D341Med (cell line): Measurements from ENCODE around the gene AP2A2.

ENCODE experiments used
- DNase-seq: peaks from one replicate; pipeline ENCODE4 v3.0.0; 2012; ENCODE audit warnings: low spot score

Gene AP2A2

DNA sequence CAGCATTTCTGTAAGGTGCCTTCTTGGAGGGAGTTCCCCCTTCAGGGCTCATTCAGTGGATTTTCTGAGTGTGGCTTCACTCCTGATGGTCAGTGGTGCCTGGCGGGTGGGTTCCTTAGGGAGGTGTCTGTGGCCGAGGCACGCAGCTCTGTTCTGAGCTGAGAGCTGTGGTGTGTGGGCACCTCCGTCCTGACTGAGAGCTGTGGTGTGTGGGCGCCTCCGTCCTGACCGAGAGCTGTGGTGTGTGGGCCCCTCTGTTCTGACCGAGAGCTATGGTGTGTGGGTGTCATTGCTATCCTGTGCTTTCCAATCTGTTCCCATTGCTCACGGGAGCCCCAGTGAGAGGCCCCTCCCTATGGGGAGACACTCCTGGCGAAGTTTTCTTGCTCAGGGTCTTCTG lies 71.0 kb downstream of the AP2A2 start:
- DNase-seq: no peak

DNA sequence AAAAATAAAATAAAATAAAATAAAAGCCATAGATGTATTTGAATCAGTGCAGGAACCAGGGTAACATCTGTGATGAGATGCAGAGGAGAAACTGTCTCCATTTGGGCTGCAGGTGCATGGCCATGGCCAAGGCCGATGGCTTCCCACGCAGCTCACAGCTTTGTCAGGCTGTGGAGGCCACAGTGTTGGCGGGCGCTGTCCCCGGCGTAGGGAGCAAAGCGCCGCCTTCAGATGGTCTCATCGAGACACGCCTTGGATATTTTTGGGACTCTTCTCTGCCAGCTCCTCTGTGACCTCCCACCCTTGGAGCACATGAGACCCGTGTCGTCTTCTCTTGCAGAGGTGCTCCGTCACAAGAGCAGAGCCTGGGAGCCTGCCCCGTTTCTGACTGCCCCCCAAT lies 72.2 kb downstream of the AP2A2 start:
- no peak for DNase-seq

DNA sequence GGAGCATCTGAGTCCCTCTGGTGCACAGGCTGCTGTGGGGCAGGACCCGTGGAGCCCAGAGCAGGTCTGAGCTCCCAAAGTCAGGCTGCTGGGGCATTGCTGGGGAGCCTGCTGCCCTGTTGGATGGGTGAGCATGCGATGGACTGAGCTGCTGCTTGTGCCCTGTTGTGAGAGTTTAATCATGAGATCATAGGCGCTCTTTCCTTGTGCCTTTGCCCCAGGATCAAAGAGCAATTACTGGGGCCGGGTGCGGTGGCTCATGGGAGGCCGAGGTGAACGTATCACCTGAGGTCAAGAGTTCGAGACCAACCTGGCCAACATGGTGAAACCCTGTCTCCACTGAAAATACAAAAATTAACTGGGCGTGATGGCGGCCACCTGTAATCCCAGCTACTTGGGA lies 73.3 kb downstream of the AP2A2 start:
- DNase-seq: no peak

DNA sequence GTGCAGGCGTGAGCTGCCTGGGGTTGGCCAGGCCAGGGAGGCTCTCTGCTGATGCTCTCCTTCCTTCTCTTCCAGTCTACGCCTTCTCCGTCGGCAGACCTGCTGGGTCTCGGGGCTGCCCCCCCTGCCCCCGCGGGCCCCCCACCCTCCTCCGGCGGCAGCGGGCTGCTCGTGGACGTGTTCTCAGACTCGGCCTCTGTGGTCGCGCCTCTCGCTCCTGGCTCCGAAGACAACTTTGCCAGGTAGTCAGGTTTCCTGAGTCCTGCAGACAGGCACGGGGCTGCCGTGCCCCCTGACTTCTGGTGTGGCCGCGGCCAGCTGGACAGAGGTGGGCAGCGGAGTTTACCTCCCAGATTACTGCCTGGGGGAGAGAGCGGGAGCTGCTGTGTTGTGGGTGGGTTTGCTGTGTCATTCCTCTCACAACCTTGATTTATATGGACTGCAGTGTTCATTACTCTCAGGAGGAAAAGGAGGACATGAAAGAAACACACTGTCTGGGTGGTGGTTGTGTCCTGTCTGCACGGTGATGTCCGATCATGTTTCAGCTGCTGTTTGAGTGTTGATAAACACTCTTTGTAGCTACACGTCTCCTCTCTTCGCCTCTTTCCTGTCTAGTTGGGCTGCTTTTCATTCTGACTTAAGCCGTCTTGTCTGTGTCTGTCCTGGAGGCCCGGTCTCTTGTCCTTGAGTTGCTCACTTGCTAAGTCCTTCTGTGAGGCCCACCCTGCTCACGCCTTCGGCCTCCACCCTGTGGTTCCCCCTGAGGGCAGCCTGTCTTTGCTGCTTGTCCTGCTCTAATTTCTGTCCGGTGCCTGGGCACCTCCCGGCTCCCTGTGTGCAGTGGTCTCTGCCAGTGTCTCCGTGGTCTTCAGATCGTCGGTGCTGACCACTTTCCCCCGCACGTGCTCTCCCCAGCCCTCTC lies 74.9 kb downstream of the AP2A2 start:
- DNase-seq: no peak

DNA sequence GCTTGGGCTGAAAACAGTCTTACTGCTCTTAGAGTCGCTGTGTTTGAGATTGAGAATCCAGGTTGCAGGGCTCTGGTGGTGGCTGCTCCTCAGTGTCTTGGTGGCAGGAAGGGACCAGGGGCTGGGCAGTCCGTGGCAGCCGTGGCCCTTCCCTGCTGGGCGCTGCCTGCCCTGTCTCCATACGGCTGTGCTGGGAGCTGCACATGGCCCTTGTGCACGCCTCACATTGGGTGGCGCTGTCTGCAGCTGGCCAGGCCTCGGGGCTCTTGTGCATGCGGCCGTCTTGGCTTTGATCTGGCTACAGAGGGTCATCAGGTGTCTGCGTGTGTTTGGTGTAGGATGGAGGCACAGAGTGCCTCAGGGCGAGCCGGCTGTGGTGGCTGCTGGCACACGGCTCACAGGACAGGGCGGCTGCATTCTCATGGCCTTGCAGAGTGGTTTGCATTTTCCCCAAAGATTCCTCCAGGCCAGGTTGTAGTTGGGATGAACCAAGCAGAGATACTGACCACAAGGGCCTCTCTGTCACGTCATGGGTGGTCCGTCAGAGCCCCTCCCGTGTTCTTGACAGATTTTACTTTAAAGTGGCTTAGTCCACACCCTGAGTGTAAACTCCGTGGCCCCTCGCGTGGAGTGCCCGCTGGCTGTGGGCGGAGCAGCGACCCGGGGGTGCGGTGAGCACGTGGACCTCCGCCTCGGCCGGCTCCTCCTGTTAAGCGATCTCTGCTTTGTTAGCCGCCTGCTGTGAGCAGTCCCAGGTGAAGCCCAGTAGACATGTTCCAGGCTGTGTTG lies 76.1 kb downstream of the AP2A2 start:
- no peak for DNase-seq

DNA sequence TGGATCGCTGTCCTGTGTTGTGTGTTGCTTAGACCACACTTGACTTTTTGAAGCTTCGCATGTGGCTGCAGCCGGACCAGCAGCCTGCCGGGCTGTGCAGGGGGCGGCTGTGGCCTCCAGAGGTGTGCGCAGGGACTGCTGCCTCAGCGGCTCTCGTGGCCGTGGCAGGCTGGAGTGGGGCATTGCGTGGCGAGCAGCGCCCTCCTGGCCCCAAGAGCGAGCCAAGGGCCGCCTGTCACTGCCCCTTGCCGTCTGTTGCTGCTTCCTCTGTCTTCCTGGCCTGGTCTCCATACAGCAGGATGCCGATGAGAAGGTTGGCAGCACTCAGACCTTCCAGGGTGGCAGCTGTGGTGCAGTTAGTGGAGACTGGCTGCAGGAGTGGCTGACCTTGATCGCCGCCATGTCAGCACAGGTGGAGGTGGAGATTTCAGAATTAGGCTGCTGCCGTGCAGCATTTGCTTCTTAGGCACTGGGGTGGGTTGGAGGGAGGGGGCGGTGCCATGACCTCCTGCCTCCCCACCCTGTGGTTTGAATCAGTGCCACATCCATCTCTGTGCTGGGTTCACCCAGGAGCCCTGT lies 76.8 kb downstream of the AP2A2 start:
- no peak for DNase-seq

DNA sequence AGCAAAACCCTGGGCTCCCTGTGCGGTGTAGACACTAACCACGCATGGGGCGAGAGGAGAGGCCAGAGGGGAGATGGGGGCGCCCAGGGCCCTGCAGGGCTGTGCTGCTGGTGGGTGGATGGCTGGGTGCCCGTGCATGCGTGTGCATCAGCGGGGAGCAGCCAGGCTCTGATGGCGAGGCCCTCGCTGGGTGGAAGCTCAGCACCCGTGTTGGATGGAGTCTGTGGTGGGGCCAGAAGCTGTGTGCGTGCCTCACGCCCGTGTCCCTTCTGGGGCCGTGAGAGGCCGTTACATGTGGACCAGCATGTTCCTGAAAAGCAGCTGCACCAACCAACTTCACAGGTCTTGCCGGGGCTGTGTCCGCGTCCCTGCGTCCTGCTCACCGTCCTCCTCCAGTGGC lies 77.5 kb downstream of the AP2A2 start:
- DNase-seq: no peak

DNA sequence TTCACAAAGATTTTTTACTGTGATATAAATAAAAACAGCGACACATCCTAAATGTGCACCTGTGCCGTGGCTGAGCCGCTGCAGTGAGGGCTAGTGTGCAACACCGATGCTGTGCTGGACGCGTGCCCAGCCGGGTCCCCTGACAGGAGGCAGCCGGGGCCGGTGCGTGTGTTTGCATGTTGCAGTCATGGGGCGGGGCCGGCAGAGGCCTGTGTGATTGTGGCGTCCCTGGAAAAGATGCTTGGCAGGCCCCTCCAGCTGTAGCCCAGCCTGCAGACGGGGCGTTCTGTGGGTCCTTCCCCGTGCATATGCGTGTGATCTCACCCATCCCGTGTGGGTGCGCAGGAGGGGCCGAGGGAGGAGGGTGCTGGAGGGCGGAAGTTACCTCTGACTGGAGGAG lies 80.3 kb downstream of the AP2A2 start:
- DNase-seq: no peak

DNA sequence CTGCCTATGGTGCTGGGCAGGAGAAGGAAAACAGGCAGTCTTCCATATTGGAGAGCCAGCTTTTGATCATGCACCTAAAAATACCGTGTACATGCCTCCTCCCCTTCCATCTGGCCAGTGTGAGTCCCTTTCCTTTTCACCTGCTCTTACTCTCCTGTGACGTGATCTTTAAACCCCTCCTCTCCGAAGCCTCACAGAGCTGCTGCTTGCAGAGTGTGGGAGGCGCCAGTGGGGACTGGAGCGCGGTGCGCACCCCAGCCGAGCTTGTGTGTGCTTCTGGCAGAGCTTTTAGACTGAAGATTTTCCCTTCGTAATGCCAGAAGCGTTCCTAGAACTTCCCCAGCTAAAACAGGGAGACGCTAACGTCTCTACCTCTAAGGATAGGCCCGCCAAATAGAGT lies 81.1 kb downstream of the AP2A2 start:
- no peak for DNase-seq

DNA sequence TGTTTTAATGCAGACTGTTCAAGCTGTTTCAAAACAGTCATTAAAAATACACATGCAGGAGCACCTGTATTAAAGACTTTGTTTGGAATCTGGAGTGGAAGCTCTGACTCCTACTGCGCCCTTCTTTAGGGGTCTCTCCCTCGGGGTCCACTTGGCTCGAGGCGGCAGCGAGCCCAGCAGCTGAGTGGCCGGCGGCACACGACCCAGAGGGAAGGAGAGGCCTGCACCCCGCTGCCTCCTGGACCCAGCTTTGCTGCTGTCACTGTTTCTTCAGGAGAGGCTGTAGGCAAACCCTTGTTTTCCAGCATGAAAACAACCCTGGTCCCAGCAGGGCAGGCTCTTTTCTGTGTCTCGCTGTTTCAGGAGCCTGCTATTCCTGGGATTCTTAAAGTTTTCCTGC lies 81.6 kb downstream of the AP2A2 start:
- DNase-seq: no peak

DNA sequence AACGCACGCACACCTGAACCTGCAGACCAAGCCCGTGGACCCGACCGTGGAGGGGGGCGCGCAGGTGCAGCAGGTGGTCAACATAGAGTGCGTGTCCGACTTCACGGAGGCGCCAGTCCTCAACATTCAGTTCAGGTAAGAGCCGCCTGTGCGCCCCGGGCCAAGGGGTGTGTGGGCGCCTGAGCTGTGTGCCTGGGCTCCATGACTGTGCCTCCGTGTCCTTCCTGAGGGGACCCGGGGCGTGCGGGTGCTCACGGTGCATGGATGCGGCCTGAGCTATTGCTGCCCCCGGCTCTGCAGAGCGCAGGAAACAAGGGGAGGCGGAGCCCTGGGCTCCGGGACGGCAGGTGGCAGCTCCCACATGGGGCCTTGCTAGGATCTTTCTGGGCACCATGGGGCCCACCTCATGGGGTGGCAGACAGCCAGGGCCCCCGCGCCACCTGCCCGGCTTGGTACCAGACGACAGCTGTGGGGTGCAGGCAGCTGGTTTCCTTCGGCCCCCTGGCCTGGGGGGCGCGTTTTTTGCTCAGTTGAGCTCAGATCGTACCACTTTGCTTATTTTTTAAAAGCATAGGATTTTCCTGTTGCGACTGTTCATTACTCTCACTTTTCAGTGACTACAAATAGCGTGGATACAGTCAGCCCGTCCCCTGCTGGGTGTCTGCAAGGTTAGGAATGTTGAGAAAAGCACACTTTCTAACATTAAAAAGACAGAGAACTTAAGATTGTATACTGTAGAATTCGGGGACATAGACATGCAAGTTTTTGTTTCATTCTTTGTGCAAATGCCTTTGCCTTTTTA lies 82.5 kb downstream of the AP2A2 start:
- no peak for DNase-seq

DNA sequence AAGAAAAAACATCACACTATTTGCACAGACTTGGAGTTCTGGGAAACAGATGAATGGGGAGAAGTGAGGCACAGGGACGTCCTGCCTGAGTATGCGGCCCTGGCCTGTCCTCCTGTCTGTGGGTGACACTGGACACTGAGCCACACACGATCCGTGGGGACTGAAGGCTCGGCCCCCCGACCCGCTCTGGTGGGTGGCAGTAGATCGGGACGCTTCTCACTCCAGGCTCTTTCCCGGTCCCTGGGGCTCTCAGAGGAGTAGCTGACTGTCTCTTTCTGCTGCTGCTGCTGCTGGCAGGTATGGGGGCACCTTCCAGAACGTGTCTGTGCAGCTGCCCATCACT lies 83.1 kb downstream of the AP2A2 start:
- no peak for DNase-seq

DNA sequence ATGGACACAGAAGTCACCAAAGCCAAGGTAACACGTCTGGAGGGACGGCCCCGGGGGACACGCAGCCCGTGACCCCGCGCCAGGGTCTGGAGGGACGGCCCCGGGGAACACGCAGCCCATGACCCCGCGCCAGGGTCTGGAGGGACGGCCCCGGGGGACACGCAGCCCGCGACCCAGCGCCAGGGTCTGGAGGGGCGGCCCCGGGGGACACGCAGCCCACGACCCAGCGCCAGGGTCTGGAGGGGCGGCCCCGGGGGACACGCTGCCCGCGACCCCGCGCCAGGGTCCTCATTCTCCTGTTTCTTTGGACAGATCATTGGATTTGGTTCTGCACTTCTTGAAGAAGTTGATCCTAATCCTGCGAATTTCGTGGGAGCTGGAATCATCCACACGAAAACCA lies 83.7 kb downstream of the AP2A2 start:
- DNase-seq: no peak

DNA sequence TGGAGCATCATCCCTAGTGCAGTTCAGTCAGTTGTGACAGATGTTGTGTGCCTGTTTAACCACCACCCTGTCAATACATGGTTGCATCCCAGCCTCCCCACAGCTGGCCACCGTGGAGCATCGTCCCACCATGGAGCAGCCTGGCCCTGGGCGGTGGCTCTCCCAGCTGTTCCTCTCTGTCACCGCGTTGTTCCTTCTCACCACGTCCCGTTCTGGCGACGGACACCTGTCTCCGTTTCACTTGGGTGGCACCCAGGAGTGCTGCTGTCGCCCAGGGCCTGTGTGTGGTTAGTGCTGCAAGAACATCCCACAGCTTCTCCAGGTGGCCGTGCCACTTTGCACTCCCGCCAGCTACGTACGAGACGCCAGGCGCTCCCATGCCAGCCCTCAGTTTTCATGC lies 84.3 kb downstream of the AP2A2 start:
- DNase-seq: no peak

DNA sequence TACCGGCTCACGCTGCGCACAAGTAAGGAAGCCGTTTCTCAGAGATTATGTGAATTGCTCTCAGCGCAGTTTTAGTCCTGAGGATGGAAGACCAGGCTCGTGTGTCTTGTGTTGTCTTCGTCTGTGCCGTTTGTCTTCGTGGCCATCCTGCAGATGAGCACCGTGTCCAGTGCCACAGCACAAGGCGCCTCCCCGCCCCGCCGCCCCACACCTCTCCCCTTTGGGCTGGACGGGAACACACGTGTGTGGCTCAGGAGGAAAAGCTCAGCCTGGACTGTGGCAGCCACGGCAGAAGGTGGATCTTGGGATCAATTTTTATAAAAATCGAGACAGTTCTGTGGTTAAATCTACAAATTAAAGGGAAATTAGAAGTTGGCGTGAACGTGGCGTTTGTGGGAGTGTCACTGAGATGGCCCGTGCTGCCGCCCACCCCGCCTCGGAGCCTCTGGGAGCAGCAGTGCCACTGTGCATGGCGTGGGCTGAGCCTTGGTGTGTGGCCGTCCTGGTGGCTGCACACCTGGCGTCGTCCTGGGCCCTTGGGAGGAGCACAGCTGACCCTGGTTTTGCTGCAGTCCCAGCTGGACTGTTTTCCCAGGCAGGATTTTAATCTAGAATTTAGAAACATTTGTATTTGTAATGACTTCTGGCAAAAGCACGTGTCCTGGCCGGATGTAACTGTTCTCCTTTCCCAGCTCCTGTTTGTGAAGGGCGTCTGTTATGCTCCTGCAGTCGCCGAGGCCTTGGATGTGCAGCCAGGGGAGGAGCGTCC lies 85.1 kb downstream of the AP2A2 start:
- no peak for DNase-seq

DNA sequence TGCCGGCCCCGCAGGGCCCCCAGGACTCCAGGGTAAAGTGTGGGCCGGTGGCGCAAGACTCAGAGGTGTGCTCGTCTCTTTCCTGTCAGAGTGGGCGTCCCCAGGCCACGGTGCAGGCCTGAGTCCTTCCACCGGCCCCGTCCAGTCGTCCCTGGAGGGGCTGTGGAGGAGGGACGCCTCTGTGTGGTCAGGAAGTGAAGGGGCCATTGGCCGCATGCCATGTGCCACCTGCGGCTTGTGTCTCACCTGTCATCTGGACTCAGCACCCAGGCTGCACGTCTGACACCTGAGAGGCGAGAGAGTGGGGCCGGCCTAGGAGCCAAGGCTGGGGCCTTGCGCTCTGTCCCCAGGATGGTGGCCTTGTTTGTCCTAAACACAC lies 85.6 kb downstream of the AP2A2 start:
- no peak for DNase-seq

DNA sequence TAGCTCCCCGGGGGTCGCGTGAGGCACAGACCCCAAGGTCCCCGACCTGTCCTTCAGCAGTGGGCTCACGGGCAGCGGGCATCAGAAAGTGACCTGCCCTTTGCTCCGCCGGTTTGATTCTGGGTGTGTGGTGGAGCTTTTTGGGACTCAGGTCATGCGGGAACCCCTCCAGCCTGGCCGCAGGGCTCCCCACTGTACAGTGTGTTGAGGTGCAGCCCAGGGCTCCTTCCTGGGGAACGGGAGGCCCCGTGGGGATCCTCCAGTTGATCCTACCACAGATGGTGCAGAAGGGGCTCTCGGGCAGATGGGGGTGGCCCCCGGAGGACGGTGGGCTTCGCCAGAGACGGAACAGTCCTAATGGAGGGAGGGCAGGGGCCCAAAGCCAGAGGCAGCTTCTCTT lies 86.6 kb downstream of the AP2A2 start:
- no peak for DNase-seq

DNA sequence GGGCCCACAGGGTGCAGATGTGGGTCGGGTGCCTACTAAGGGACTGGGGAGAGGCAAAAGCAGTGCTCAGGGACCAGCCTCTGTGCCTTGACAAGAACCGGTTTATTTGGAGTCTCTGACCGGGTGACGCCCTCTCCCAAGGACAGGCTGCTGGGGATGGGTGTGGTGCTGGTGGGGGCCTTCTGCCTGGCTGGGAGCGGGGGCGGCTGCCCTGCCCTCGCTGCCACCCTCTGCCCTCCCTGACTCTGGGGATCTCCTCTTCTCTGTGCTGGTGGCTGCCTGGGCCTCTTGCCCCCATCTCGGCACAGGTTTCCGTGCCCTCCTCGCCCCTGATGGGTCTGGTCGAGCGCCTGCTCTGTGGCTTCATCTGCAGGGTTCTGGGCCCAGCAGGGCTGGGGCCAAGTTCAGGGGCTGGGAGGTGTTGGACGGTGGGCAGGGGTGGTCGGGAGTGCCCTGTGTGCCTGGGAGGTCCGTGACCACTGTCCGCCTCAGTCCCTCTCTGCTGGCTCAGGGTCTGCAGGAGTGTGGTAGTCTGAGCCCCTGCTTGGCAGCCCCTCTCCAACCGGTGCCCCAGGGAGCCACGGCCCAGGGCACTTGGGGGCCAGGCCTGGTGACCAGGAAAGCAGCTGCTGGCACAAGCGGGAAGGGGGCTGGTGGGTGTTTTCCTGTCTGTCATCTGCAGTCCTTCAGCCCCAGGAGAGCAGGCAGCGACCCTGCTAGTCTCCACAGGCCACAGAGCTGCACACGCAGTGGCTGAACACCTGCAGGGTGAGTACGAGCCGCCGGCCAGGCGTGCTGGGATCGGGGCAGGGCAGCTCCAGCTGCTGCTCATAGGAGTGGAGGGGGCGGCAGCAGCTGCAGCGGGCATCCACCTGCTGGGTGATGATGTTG lies 87.3 kb downstream of the AP2A2 start:
- DNase-seq: no peak

DNA sequence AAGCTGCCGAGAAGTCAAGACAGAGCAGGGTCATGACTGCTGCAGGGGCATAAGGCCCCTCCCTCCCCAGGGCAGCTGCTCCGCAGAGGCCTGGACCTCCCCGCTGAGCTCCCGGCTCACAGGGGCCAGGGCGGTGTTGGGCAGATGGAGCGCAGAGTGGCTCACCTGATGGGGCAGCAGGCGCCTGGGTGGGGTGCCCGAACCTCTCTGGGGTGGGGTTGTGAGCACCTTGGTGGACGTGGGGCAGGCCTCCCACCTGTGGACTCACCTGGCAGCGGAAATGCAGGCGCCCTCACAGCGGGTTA lies 87.9 kb downstream of the AP2A2 start:
- no peak for DNase-seq

DNA sequence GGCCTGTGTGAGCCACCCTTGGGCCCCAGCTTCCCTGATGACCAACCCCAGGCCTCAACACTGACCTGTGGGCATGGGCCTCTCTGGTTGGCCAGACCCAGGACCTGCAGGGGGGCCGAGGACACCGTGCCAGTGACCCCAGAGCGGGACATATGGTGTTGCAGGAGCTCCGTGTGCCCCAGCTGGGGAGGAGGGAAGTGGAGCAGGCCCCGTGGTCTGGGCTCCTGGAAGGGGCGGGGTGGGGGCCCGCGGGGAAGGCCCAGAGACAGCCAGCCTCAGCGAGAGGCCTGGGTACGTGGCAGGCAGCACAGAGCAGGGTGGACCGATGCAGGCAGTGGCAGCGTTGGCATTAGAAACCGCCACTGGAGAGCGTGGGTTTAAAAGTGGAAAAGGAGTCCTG lies 88.6 kb downstream of the AP2A2 start:
- no peak for DNase-seq

DNA sequence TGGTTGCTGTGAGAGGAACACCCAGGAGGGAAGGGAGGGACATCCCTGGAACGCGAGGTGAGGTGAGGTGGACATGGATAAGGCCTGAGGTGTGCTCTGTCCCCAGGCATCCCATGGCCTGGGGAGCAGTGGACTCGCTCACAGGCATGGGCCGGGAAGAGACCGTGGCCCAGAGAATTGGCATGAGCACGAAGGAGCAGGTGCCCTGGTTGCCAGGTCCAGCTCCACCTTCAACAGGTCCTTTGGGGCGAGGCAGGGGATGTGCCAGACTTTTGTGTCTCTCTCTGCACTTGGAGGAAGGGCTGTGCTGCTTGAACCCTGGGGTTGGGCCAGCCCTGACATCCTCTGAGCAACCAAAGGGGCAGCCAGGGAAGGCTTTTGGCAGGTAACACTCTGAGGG lies 89.4 kb downstream of the AP2A2 start:
- DNase-seq: no peak
